Measurements from ENCODE around the gene GRM3.

The GRM3 gene

DNA sequence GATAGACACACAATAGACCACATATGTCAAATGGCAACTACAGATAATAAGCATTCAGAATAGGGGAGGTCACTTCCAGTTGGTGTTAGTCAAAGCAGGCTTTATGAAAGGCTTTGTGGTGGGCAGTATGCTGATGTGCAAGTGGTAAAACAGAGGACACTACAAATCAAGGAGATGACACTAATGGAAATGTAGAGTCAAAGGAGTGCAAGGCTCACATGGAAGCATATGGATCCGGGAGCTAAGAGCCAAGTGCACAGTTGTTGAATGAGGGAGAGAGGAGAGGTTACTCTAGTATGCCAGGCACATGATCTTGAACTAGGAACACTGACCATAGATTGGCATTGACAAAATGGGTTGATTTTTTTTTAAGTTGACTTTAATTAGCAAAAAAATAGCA is 62.7 kb downstream of the GRM3 start:
- no peak for DNase-seq (ENCODE audit: low read depth)

DNA sequence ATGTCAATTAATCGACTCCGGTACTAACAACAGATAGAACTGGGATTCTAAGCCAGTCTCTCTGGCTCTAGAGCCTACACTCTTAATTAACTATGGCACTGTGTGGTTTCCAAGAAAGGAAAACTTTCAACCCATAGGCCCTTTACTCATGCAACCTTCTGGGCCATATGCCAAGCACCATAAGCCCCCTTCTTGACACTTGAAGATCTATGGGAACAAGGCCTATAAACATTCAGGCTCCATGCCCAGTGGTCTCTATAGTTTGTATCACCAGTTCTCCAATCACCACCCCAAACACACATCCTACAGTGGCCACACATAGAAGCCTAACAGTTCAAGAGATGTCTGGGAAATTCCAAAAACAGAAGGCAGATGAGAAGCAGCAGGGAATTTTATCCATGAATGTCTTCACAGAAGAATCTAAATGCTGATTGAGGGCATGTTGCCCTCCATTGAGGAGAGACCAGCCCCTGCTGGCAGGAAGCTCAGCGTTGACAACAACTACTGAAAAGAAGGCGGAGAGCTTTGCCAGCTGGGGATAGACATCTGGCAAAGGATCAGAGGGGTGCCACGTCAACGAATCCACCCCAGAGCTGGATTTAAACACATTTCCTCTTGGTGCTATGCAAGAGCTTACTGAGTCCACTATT is 64.4 kb downstream of the GRM3 start:
- DNase-seq (ENCODE audit: low read depth) = no peak

DNA sequence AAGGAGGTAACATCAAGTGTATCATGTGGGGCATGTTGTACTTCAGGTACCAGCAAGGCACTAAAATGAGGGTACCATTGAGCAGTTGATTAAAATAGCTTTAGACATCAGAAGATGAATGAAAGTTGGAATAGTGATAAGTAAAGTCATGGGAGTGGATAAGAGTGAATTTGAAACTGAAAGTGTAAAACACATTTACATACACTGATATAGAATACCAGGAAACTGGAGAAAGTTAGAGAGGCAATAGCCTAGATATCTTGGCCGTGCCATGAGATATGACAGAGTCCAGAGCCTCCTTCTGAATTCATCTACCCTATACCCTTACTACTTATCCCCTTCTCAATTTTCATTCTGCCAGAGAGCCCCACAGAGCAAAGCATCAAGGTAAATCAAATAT is 76.6 kb downstream of the GRM3 start:
- DNase-seq (ENCODE audit: low read depth) = no peak

DNA sequence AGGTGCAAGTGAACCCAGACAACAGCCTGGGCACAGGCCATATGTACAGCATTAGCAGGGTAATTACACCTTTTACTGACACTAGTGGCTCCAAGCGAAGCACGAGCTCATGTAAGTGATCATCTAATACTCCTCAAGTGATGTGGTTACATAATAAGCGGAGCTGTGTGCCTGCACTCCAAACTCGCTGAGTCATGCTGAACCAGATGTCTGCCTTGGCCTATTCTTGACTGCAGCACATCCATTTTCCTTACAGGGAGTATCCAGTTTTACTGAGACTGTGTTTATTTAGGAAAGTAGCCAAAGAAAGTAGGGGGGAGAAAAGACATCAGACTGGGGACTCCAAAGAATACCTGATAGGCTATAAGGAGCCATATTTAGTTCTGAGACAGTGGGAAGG is 90.1 kb downstream of the GRM3 start:
- no peak for DNase-seq (ENCODE audit: low read depth)

DNA sequence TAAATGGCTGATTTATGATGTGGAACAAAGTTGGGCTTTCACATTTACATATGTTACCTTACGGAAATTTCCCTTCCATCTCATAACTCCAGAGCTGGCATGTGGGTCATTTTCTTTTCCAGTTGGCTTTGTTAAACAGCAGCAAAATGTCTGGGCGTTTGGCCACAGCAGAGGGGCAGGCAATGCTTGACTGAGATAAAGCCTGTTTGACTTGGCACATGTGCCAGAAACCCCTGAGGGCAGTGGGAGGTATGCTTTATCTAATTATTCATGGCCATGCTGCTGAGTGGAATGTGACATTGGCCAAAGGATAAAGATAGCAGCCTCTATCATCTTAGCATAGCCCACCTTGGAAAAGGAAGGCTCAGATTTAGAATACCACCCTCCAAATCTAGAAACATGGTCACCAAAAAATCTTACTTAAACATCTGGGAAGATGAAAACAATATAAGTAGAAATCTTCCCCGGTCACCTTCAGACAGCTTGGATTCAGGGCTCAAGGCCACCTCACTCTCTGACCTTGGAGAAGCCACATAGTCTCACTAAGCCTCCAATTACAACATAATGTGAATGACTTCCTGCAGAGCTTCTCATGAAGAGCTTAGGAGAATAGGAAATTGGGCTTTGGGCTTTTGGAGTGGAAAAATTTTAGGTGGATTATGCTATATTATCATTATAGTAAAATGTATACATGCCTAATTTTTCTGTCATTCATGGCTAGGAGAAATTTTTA is 101.5 kb downstream of the GRM3 start:
- DNase-seq (ENCODE audit: low read depth) = no peak

DNA sequence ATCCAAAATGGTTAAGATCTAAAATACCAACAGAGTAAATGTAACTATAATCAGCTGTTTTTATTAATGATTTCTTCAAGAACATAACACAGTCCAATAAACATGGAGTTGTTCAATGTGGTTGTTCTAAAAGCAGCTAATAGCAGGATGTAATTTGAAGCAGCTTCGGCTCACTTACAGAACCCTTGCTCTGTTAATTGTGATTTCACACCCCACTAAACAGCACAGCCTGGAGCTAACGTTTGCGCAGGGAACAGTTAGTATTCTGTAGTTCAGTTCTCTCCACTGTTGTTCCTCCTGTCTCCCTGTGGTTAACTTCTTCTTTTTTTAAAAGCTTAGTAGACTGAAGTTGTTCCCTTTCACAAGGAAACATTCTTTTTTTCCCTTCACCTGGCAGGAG is 104.0 kb downstream of the GRM3 start:
- DNase-seq (ENCODE audit: low read depth) = no peak

DNA sequence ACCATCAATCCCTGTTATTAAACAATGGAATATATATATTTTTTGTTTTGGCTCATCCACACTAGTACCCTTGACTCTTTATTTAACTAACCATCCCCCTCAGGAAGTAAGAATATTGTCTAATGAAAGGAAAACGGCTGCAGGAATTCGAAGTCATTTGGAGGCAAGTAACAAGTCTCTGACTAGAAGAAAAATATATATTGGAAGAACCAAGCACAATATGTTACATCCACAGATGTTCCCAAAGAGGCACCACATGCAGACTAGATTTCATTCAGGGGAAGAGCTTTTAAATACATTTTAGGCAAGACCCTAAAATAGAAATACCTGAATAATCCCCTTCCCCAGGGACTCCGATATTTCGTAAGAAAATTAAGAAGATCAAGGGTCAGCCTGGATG is 104.5 kb downstream of the GRM3 start:
- no peak for DNase-seq (ENCODE audit: low read depth)

DNA sequence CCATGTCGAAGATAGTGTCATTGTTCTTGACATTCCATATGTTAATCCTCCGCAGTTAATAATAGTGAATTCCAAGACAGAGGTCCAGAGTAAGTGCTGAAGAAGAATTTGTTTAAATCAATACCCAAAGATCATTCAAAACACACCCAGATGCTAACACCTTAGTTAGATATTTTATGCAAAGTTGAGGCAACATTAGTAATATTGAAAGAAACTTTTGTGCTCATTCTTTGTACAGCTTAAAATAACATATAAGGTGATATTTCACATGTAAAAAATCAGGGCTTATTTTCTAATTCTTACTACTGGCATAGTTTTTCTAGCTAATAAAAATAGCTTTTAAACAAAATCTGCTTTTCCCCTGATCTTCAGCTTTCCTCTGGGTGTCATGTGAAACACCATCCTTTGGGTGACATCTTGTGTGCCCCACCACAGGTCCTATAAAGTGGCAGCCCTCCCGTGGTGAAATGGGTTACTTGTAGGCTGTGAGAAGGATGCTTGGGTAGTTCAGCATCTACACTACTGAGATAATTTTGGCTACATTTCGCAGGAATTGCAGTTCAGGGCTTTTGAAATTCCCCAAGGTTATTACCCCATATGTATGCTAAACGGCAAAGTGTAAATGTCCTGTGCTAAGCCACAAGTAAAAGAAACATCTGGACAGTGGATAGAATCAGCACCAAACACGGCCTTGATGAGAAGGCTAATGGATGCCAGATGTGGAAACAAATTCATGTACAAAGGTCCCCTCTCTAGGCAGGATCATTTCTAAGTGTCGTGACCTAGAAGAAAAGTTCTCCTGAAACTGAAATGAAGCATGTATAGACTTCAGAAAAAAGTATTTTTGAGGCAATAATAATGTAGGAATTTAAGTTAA is 105.4 kb downstream of the GRM3 start:
- DNase-seq (ENCODE audit: low read depth) = no peak

DNA sequence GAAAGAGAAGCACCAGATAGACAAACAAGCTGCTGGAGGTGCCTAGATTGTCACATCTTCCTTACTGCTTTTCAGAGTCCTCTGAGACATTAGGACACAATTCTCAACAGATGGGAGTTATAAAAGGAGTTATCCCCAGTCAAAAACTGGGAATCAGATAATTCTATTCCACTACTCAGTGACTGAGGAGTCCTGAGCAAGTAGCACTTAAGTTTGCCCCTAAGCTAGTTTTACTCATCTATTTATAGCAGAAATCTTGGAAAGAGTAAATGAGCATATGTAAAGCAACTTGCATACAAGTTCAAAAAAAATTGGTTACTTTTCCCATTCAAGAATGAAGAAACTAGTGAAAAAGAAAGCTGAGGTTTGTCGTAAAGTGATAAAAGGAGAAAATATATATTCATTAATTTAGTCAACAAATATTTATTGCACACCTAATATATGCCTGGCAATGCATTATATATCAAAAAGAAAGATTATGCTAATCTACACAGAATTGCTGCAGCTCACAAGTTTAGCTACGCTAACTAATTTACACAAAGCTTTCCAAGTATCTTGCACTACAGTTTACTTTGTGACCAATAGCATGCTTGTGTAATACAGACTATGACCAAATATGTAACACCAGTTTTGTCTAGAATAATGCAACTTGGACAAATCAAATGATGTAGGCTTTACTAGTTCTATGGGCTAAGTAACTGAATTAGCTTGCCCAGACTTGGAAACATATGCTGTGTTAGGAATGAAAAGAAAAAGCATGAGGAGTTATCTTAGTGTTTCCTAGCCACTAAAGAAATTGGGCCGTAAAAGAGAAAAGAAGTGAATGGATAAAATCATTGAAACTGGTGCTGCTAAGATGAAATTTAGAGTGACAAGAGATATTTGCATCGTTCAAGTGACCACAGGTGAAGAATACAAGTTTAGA is 106.3 kb downstream of the GRM3 start:
- no peak for DNase-seq (ENCODE audit: low read depth)

DNA sequence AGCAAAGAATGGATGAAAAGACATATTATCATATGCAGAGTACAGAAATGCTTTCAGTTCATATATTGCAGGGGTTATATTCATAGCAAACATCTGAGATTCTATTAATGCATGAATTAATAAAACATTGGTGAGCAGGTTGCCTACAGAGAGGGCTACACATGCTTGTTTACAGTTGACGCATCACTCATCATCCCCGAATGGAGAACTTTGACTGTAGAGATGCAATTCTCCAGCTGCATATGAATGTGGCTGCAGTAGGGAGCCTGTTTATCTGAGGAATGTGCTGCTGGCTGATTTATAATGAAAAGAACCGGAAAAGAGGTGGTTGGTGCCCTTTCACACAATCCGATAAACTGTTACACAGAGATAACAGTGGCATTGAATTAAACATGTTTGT is 116.5 kb downstream of the GRM3 start:
- DNase-seq (ENCODE audit: low read depth) = no peak

DNA sequence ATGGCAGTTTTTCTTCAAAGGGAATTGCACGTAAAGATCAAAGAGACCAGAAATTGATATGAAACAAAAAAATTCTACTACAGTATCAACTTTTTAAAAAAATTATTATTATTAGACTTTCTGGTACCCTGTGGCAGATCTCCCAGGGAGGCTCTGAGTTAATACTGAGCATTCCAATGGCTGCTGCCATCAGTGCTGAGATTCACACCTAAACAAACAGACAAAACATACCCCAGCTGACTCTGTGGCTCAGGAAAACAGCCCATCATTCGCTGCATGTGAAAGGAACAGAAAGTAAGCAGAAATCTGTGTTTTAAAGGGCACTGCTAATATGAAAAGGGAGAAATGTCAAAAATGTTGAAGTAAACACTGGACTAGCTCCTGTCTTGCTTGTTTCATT is 118.4 kb downstream of the GRM3 start:
- DNase-seq (ENCODE audit: low read depth) = no peak

DNA sequence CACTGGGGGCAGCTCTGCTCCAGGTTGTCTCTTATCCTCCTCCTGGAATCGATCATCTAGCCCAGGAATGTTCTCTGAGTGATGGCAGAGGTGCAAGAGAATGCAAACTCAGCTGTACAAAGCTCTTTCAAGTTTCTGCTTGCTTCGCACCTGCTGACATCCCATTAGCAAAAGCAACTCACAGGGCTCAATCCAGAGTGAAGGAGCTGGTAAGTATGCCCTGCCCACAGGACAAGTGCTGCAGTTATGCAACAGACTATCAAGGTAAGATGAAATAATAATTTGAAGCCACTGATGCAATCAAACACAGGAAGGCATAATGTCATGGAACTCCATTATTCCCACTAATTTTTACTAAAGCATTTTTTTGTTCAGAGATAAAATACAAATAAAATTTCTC is 122.2 kb downstream of the GRM3 start:
- no peak for DNase-seq (ENCODE audit: low read depth)

DNA sequence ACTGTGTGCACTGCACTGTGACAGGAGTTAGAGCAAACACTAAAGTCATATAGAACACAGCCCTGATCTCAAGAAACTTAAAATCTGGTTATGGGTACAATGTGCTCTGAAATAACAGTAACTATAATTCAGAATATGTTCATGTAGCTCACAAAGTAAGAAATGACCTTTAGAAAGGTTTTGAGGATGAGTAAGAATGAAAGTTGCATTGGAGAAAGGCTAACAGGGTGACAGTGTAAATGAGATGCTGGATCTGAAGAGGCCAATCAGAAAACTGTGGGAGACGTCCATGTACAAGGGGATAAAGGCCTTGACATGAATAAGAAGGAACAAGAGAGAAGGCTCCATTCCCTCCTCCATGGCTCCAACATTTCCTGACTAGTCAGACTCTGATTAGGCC is 124.7 kb downstream of the GRM3 start:
- DNase-seq (ENCODE audit: low read depth) = no peak

DNA sequence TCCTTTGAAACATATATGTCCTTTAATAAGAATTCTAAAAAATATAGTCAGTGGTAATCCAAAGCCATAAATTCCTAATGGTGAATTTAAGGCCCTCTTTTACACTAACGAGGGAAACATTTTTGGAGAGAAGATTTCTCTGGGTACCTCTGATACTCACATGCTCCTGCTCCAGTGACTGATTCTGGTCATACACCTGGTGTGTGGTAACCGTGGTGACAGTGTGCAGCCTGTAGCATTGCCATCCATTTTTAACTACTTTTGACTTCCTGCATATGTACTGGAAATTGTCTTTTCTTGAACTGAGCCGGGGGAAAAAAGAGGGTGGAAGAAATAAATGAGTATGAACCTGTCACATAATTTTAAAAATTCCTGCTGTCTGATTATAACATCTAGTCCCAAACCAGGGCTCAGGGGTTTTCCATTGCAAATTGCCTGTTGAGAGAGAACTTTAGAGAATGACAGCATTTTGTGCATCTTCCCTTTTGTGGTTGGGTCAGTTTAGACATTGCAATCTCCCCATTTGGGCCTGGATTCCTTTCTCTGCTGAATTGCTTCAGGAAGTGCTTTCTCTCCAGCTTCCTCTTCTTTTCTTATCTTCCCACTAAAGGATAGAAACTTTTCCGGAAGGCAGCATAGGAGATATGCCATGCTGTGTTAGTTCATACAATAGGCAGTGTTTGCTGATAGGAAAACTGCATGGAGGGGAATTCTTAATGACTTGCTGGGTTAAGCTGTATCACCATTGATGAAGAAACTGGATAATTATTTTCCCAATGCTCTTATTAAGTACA is 125.5 kb downstream of the GRM3 start:
- DNase-seq (ENCODE audit: low read depth) = no peak

DNA sequence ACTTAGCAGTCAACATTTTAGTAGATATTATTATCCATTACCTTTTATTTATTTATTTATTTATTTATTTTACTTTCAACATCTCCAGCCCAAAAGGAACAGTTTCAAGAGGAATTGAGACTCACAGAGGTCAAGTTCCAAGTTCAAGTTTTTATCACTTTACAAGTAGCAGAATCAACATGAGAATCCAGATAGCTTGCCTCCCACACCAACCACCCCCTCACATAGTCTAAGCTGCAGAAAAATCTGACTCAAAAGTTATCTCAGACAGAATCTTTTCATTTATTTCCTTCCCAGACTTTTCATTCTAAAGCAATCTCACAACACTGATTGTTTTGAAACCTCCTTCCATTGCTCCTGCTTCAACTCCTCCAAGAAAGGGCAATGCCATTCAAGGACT is 129.6 kb downstream of the GRM3 start:
- DNase-seq (ENCODE audit: low read depth) = no peak

DNA sequence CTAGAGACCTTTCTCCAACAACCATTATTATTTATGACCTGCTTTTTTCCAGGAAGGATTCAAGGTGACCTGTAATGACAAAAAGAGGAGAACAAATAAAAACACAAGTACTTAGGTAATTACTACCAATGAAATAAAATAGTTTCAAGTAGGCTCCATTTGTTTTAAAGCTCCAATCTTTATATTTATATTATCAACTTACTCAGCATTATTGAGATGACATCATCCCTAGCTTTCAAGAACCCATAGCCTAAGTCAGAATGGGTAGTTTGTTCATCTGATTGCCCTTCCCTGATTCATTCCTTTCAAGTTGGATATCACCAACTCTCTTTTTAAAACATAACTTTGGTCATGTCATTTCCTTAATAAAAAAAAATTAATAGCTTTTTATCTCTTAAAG is 131.5 kb downstream of the GRM3 start:
- no peak for DNase-seq (ENCODE audit: low read depth)

DNA sequence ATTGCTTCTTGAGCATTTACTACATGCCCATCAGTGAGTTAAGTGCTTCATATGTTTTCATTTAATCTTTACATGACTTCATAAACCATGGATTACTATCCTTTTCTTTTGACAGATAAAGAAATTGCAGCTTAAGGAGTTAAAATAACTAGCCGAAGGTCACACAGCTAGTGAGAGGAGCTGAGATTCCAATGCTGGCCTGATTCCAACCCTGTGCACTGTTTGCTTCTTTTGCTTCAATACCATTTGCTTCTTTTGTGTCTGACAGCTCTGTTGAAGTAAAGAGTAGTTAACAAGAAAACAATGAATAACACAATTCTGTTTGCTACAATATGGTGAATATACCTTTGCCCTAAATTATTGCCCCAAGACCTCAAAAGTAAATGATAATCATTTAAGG is 132.4 kb downstream of the GRM3 start:
- DNase-seq (ENCODE audit: low read depth) = no peak

DNA sequence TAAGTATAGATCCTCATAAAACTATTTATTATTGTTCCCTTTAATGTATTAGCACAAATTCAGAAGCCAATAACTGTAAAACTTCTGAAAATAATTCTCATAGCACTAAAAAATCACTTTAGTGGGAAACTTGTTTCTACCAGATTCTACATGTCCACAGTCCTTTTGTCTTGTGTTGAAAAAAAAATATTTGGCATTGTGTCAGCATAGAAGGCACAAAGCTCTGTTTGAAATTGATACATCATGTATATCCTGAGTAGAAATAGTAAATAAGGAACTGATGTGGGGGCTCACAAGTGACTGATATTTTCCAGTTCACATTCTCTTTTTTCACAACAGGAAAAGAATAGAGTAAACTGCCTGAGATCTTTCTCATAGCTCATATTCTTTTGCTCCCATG is 134.6 kb downstream of the GRM3 start:
- no peak for DNase-seq (ENCODE audit: low read depth)

DNA sequence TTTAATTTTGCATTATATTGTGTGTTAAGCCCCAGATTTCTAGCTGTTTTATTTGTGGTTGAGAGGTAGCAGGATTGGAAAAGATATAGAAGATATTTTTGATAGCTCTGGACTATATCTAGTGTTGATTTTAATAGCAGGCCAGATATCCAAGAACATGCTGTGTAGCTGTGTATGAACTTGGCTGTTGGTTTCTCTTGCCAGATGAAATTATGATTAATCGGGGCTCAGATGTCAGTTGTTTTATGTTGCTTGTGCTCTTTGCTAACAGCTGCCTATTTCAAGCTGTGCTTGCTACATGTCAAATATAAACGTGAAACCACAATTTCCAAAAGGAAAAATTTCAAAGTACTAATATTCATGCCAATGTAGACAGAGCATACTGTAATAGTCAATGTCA is 141.1 kb downstream of the GRM3 start:
- DNase-seq (ENCODE audit: low read depth) = no peak

DNA sequence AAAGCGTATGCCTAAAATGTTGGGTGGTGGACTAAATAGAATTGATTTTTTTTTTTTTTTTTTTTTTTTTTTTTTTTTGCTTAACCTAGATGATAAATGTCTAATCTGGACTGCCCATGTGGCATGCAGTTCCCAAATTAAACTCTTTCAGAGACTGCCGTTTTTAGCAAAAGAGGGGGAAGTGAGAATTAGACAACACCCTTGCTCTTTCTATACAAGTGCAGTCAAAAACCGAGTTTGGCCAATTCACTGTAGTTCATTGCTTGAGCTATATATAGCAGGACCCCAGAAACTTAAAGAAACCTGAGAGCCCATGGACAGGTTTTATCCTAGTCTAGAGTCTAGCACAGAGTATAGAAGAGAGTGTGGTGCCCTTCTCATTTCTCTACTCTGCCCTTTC is 141.9 kb downstream of the GRM3 start:
- no peak for DNase-seq (ENCODE audit: low read depth)

DNA sequence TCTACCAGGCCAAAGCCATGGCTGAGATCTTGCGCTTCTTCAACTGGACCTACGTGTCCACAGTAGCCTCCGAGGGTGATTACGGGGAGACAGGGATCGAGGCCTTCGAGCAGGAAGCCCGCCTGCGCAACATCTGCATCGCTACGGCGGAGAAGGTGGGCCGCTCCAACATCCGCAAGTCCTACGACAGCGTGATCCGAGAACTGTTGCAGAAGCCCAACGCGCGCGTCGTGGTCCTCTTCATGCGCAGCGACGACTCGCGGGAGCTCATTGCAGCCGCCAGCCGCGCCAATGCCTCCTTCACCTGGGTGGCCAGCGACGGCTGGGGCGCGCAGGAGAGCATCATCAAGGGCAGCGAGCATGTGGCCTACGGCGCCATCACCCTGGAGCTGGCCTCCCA is 142.7 kb downstream of the GRM3 start:
- no peak for DNase-seq (ENCODE audit: low read depth)

Measured in amniotic epithelial cell (primary cell).